GM19397 (cell line): ENCODE data around the gene CHRNA9.
"Not testable (repeated sequence)": the region's sequence is repeated elsewhere in the genome, so short reads cannot be mapped to it uniquely, and the experiment has no call there.

Source experiments
- ATAC-seq: cut with Tn5 transposase; IDR thresholded peaks from one replicate; pipeline ENCODE4 v1.9.1; 2021; ENCODE audit warnings: mild to moderate bottlenecking, moderate library complexity; ENCODE audit not compliant: unreplicated experiment

CHRNA9 gene

DNA sequence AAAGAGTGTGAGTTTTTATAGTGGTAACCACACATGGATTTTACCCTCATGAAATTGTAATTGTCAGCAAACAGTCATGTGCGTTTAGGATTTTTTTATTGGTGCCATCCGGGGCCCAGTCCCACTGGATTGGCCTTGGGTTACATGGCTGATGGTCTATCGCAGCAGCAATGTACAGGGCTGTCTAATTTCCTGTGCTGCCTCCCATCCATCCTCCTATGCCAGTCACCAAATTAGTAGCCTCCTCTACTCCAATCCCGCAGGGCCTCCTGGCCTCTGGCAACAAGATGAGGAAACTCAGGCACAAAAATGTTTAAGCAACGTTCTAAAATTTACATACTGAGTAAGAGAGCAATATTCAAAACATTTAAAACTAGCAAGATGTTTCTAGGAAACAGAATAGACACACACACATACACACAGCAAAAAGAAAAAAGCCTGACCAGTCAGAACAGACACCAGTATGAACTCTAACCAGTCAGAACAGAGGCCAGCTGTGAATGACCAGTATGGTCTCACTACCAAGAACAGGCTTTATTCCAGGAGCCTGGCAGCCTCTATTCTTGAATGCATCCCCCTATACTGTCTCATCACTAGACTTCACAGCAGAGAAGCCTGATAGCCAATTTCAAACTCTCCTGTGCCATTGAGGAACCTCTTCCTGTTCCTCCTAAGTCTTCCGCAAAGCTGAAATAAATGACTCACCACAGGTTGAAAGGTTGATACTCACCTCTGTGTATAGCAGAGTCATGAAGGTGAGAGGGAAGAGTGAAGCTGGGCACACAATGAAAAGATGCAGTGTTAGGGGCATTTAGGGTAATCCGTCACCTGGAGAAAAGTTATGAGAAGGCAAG is 42.6 kb downstream of the CHRNA9 start:
- no peak for ATAC-seq

- no peak for ATAC-seq
Observed at GRCh38 chr4:40378619-40379018, 43.5 kb downstream of the CHRNA9 start.

GRCh38 chr4:40379248-40379647 is 44.1 kb downstream of the CHRNA9 start:
- ATAC-seq, result no peak

- no peak for ATAC-seq
Observed at GRCh38 chr4:40380647-40381046, 45.5 kb downstream of the CHRNA9 start.

DNA sequence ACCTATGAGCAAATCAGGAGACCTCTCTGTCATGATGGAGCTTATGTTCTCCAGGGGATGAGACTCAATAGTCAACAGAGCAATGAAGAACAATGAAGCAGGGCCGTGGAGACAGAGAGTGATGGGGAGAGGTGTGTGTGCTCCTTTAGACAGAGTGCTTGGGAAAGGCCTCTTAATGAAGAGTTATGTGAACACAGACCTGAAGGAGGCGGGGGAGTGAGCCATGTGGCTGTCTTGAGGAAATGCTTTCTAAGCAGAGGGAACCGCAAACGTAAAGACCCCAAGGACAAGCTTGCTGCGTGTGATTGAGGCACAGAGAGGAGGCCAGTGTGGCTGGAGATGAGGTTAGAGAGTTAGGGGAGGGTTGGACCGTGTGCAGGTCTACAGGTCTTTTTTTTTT is 53.1 kb downstream of the CHRNA9 start:
- ATAC-seq, result no peak

DNA sequence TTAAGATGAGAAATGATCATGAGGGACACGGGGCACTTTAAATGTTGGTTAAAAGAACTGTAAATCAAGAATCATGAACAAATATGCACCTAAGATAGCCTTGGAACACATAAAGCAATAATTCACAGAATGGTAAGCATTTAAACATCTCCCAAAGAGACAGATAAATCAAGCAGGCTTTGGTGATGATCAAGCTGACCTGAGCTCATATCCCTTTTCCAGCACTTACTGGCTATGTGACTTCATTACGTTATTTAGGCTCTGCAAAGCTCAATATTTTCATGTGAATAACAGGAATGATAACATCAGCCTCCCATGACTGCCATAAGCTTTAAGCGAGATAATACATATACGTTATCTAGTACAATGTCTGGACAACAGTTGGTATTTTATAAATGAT is 54.9 kb downstream of the CHRNA9 start:
- no peak for ATAC-seq

DNA sequence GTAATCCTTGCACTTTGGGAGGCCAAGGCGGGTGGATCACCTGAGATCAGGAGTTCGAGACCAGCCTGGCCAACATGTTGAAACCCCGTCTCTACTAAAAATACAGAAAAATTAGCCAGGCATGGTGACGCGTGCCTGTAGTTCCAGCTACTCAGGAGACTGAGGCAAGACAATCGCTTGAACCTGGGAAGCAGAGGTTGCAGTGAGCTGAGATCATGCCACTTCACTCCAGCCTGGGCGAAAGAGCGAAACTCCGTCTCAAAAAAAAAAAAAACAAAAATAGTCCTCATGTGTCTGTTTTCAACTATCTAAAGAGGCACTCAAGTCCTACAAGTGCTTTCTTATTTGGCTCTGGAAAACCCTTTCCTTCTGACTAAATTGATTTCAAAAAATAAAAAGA is 57.1 kb downstream of the CHRNA9 start:
- ATAC-seq, result not testable (repeated sequence)

DNA sequence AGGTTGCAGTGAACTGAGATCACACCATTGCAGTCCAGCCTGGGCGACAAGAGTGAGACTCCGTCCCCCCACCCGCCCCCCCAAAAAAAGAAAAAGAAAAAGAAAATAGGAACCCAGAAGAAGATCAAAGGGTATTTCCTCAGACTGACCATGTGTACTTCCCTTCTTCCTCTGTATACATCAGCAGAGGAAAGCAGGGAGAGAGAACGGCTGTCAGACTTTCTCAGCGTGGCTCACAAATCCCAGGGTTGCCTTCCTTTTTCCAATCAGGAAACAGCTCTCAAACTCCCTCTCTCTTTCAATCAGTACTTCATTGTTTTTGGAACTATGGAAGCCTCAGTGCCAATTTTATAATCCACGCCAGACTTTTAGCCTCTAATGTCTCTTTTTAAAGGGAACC is 59.1 kb downstream of the CHRNA9 start:
- no peak for ATAC-seq

GRCh38 chr4:40395166-40395900 is 60.2 kb downstream of the CHRNA9 start:
- ATAC-seq, result no peak

DNA sequence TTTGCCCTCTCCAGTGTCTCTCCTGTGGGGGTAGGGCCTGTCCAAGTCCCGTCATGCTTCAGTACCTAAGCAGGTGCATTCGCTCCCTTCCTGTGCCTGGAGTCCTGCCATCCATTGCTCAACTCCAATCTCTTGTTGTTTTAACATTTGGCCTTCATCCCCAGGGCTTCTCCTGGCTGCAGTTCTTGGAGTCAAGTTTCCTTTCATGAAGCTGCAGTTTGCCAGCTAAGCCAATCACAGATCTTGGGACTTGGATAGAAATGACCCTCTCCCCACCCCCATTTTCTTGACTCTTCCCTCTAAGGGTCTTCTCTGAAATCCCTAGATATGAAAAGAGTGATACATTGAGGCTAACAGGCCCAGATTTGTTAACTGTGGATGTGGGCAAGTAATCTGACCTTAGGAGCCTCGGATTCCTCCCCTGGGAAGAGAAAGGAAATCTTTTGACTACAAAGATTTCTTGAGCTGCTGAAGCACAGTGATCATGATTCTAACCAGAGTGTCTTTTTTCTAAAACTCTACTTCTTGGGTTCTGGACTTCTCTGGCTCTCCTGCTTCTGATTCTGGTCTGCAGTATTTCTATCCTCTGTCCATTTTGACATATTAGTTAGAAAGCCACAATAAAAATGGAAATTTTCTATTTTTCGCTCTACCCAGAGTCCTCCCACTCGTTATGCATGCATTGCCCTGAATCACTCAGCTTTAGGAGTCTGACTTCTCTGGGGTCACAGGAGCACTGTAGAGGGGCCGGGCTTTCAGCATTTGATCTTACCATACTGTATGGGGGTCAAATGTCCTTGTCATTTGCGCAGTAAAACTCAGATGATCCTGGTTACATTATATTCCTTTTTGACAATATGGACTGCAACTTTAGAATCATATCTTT is 61.0 kb downstream of the CHRNA9 start:
- ATAC-seq, result no peak

GRCh38 chr4:40399578-40399977 is 64.4 kb downstream of the CHRNA9 start:
- no peak for ATAC-seq

DNA sequence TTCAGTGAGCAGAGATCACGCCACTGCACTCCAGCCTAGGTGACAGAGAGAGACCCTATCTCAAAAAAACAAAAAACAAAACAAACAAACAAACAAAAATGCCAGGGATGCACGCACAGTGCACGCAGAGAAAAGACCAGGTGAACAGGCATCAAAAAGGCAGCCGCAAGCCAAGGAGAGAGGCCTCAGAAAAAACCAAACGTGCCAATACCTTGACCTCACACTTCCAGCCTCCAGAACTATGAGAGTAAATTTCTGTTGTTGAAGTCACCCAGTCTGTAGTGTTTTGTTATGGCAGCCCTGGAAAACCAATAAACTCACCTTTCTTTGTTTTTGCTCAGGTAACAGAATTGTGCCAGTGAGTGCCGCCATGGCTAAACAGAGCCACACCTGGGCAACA is 66.0 kb downstream of the CHRNA9 start:
- no peak for ATAC-seq

- ATAC-seq, result no peak
Observed at GRCh38 chr4:40401631-40402030, 66.5 kb downstream of the CHRNA9 start.

GRCh38 chr4:40402556-40402955 is 67.4 kb downstream of the CHRNA9 start:
- no peak for ATAC-seq

- no peak for ATAC-seq
Observed at GRCh38 chr4:40403081-40403480, 67.9 kb downstream of the CHRNA9 start.
